Fibroblast of villous mesenchyme (primary cell): ENCODE measurements around the gene ASCC2. TPM values are rescaled to one million over a fixed set of nuclear protein-coding genes. Genes with fewer than 3 reads are reported as not detected.
A peak's percentile ranks its signal among the peaks of the same experiment; 100 is the strongest.

ENCODE experiments used
- DNase-seq: peaks from one replicate; pipeline ENCODE4 v3.0.0-alpha.2; 2010; ENCODE audit warnings: low read depth
- H3K4me3 ChIP-seq: 2 replicates; pipeline ENCODE4 v1.5.1; 2011; ENCODE audit warnings: low read depth, mild to moderate bottlenecking, low read length
- CTCF ChIP-seq: IDR thresholded peaks from 2 replicates; pipeline ENCODE4 v1.5.1; 2012; ENCODE audit warnings: low read depth, mild to moderate bottlenecking, low read length; ENCODE audit not compliant: insufficient read depth
- total RNA-seq: library from RNA; depleted of rRNA; stranded (reverse); fragments of >200 nt; gene quantifications from 2 replicates; pipeline ENCODE4 v1.2.3, GENCODE V29; 2012

Gene ASCC2
- total RNA-seq, 1 donor: 33.7 TPM

GRCh38 chr22:29780748-29781676, 57.1 kb downstream of the ASCC2 start:
- peak; percentile 41 for DNase-seq
- no peak for TF ChIP-seq CTCF
- no peak overlapping the region for H3K4me3 ChIP-seq

- no peak for TF ChIP-seq CTCF
- no peak for DNase-seq
- no peak overlapping the region for H3K4me3 ChIP-seq
Measured at GRCh38 chr22:29780220-29780619, 57.9 kb downstream of the ASCC2 start.

GRCh38 chr22:29773233-29773632, 64.8 kb downstream of the ASCC2 start:
- no peak for TF ChIP-seq CTCF
- H3K4me3 ChIP-seq: no peak overlapping the region
- no peak for DNase-seq

GRCh38 chr22:29772170-29772641, 65.9 kb downstream of the ASCC2 start:
- H3K4me3 ChIP-seq: no peak overlapping the region
- TF ChIP-seq CTCF: peak; percentile 63
- peak; percentile 50 for DNase-seq

- H3K4me3 ChIP-seq: no peak overlapping the region
- TF ChIP-seq CTCF: no peak
- DNase-seq: no peak
Measured at GRCh38 chr22:29769723-29770321, 68.3 kb downstream of the ASCC2 start.

GRCh38 chr22:29768052-29768693, 69.9 kb downstream of the ASCC2 start:
- no peak for TF ChIP-seq CTCF
- peak overlapping the region; percentile 100 for H3K4me3 ChIP-seq
- DNase-seq: no peak
